GM19099 (cell line): ENCODE results near the gene MED9.

ENCODE experiments used
- POLR2A ChIP-seq: IDR thresholded peaks from 3 replicates; pipeline ENCODE4 v1.6.1; 2011; ENCODE audit warnings: low read depth; ENCODE audit not compliant: insufficient read length; ENCODE audit errors: extremely low read depth

The MED9 gene

DNA sequence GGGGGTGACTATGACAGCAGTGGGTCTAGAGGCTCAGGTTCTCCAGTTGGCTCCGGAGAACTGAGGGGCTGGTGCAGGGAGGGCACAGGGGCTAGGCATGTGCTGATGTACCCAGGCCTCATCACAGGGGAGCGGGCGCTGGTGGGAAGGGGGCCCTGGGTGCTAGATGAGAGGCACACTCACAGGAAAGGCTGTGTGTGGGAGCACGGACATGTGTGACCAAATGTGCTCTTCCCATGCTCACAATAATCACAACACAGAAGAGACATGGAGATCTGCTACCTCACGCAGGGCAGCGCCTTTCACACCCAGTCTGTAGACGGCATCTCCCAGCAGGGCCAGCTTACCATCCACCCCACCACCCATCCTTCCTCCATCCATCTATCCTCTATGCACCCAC, 36.8 kb downstream of the MED9 start:
- TF ChIP-seq POLR2A = no peak

GRCh38 chr17:17514361-17514992, 37.7 kb downstream of the MED9 start:
- TF ChIP-seq POLR2A = no peak

DNA sequence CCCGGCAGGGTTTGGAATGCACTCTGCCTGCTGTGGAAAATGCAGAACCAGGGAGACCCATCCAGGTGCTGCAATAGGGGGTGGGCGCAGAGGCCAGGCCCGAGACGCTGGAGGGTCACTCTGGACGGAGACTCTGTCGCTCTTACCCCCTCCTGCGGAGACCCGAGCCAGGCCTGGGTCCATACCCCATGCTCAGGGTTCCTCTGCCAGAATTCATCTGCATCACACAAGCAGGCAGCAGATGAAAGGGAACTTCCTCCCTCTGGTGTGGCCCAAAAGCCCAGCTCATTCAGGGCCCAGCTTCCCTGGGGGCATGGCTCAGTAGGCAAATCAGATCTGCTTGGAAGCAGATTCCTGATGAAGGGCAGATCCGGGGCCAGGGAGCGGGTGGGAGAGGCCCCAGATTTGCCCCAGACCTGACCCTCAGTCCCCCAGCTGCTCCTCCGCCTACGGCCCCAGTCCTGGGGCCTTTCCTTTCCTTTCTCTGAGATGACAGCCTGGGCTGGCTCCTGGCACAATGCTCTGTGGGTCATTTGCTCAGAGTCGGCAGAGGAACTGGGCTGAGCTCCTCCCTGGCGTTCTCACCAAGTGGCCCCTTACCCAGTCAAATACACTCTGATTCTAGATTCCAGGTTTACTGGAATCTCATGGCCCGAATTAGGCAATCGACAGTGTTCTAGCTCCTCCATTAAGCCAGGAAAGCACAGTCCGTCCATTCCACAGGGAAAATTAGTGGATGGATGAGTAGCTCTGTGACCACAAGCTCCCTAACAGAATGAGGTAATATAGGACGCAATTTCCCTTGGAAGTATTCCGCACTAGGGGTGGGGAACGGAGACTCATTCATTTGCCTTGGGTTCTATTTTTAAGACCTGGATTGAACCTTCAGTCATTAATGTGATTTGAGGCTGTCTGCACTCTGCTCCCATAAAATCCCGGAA, 38.5 kb downstream of the MED9 start:
- no peak for TF ChIP-seq POLR2A

- TF ChIP-seq POLR2A = no peak
Observed at GRCh38 chr17:17515934-17516930, 39.4 kb downstream of the MED9 start.

GRCh38 chr17:17516941-17517720, 40.3 kb downstream of the MED9 start:
- TF ChIP-seq POLR2A = no peak

- TF ChIP-seq POLR2A = no peak
Observed at GRCh38 chr17:17518014-17518413, 41.2 kb downstream of the MED9 start.

GRCh38 chr17:17518951-17519350, 42.2 kb downstream of the MED9 start:
- TF ChIP-seq POLR2A = no peak

DNA sequence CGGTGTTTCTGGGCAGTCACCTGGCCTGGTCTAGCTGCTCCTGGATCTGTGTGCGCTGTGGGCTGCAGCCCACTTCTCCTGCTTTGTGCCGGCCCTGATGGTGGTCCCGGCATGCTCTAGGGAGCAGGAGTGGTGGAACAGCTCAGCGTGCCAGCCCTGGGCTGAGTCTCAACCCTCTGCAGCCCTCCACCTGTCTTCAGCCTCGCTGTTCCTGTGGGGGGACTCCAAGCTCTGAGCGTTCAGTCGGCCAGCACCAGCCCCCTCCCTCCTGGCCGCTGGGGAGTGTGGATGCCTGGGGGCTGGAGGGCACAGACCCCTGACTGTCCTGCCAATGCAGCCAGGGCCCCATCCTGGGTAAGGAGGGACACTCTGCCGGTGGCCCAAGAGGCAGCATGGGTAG, 43.1 kb downstream of the MED9 start:
- TF ChIP-seq POLR2A = no peak

- TF ChIP-seq POLR2A = no peak
Observed at GRCh38 chr17:17520599-17521232, 43.9 kb downstream of the MED9 start.

- no peak for TF ChIP-seq POLR2A
Observed at GRCh38 chr17:17523001-17523730, 46.4 kb downstream of the MED9 start.

GRCh38 chr17:17523731-17524490, 47.1 kb downstream of the MED9 start:
- no peak for TF ChIP-seq POLR2A

GRCh38 chr17:17525311-17525710, 48.5 kb downstream of the MED9 start:
- TF ChIP-seq POLR2A = no peak

- no peak for TF ChIP-seq POLR2A
Observed at GRCh38 chr17:17525956-17526355, 49.2 kb downstream of the MED9 start.

DNA sequence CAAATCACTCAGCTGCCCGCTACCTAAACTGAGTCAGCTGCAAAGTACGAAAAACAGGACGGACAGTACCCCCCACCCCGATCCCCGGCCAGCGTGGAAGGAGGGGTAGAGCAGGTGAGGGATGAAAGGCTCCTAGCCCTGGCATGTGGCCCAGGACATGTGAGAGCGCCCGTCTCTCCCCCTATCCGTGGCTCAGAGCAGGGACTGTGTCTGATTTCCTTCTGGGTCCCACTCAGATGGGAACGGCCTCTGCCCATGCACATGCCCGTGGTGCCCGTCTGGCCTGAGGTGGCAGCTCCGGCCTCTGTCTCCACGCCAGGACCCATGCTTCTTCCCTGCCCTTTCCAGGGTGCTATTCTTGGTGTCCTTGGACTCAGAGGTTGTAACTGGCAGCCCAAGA, 49.6 kb downstream of the MED9 start:
- TF ChIP-seq POLR2A = no peak
